ENCODE measurements around the gene FRAT1. TPM values are rescaled to one million over a fixed set of nuclear protein-coding genes. Genes with fewer than 3 reads are reported as not detected.
"Not testable (repeated sequence)": the region's sequence is repeated elsewhere in the genome, so short reads cannot be mapped to it uniquely, and the experiment has no call there.

FRAT1 gene
- total and polyA plus RNA-seq, 2 experiments from 2014 or later: 14.2 TPM

- peak overlapping the region; percentile 17 for H3K4me2 ChIP-seq
- H2AFZ ChIP-seq: no peak overlapping the region
- 70% methylated on average over 9 of the region's 9 CpGs for WGBS (ENCODE audit: low lambda C conversion rate, missing lambda C conversion rate)
Measured at GRCh38 chr10:97279121-97279815, 39.8 kb upstream of the FRAT1 start.

GRCh38 chr10:97280783-97281182, 38.3 kb upstream of the FRAT1 start:
- no peaks in the 10 kb centered on the region for H3K27me3 ChIP-seq
- WGBS (ENCODE audit: low lambda C conversion rate, missing lambda C conversion rate): 89% methylated on average over 3 of the region's 3 CpGs
- TF ChIP-seq EZH2 (IDR thresholded peaks at IDR 0.05; ENCODE audit: borderline replicate concordance) (no peak), EZH2phosphoT487 (IDR thresholded peaks at IDR 0.05; ENCODE audit: low read depth, severe bottlenecking, unreplicated experiment) (no peak), CTCF (IDR thresholded peaks at IDR 0.05; ENCODE audit: poor library complexity) (no peak)
- peak overlapping the region; percentile 57 for H3K27ac ChIP-seq
- no peak overlapping the region for H3K4me2 ChIP-seq
- H3K9me2 ChIP-seq (replicated peaks; ENCODE audit: insufficient read depth): no peaks in the 10 kb centered on the region
- no peaks in the 10 kb centered on the region for H4K20me1 ChIP-seq (ENCODE audit: insufficient read depth, poor library complexity, severe bottlenecking)
- H3K4me3 ChIP-seq: no peak overlapping the region
- no peak overlapping the region for H2AFZ ChIP-seq
- H3K9me3 ChIP-seq (ENCODE audit: low read depth): no peaks in the 10 kb centered on the region
- H3K36me3 ChIP-seq (replicated peaks; ENCODE audit: insufficient read depth, low read depth): no peaks in the 10 kb centered on the region
- H3K4me1 ChIP-seq (ENCODE audit: insufficient read depth): peaks cover 12% of the 10 kb centered on the region
- DNase-seq (ENCODE audit: low spot score): peak; percentile 52
- peaks cover 25% of the 10 kb centered on the region for H3K79me2 ChIP-seq

More at GRCh38 chr10:97279121-97279815, 39.8 kb upstream of the FRAT1 start:
- H3K27me3 ChIP-seq: no peaks in the 10 kb centered on the region
- no peaks in the 10 kb centered on the region for H3K9me3 ChIP-seq (ENCODE audit: low read depth)
- H3K9me2 ChIP-seq (replicated peaks; ENCODE audit: insufficient read depth): no peaks in the 10 kb centered on the region
- peaks cover 12% of the 10 kb centered on the region for H3K4me1 ChIP-seq (ENCODE audit: insufficient read depth)
- H4K20me1 ChIP-seq (ENCODE audit: insufficient read depth, poor library complexity, severe bottlenecking): no peaks in the 10 kb centered on the region
- no peak overlapping the region for H3K4me3 ChIP-seq
- H3K79me2 ChIP-seq: peaks cover 23% of the 10 kb centered on the region
- no peaks in the 10 kb centered on the region for H3K36me3 ChIP-seq (replicated peaks; ENCODE audit: insufficient read depth, low read depth)
- H3K27ac ChIP-seq: peak overlapping the region; percentile 57
- TF ChIP-seq CTCF (IDR thresholded peaks at IDR 0.05; ENCODE audit: poor library complexity): no peak
- no peak for TF ChIP-seq EZH2phosphoT487 (IDR thresholded peaks at IDR 0.05; ENCODE audit: low read depth, severe bottlenecking, unreplicated experiment)
- no peak for TF ChIP-seq EZH2 (IDR thresholded peaks at IDR 0.05; ENCODE audit: borderline replicate concordance)
- peak; percentile 44 for DNase-seq (ENCODE audit: low spot score)

GRCh38 chr10:97290076-97290475, 29.0 kb upstream of the FRAT1 start:
- H4K20me1 ChIP-seq (ENCODE audit: insufficient read depth, poor library complexity, severe bottlenecking); H3K9me3 ChIP-seq (ENCODE audit: low read depth); H3K9me2 ChIP-seq (replicated peaks; ENCODE audit: insufficient read depth); H2AFZ ChIP-seq; H3K36me3 ChIP-seq (replicated peaks; ENCODE audit: insufficient read depth, low read depth); H3K27ac ChIP-seq; H3K4me1 ChIP-seq (ENCODE audit: insufficient read depth); H3K27me3 ChIP-seq; DNase-seq (ENCODE audit: low spot score); H3K4me3 ChIP-seq; H3K4me2 ChIP-seq: not testable (repeated sequence)
- peaks cover 48% of the 10 kb centered on the region for H3K79me2 ChIP-seq
- WGBS (ENCODE audit: low lambda C conversion rate, missing lambda C conversion rate): 98% methylated on average over 13 of the region's 13 CpGs

GRCh38 chr10:97290576-97291356, 28.3 kb upstream of the FRAT1 start:
- H3K27me3 ChIP-seq; H3K36me3 ChIP-seq (replicated peaks; ENCODE audit: insufficient read depth, low read depth); H3K9me3 ChIP-seq (ENCODE audit: low read depth); H3K9me2 ChIP-seq (replicated peaks; ENCODE audit: insufficient read depth); H4K20me1 ChIP-seq (ENCODE audit: insufficient read depth, poor library complexity, severe bottlenecking); DNase-seq (ENCODE audit: low spot score); H2AFZ ChIP-seq; H3K4me3 ChIP-seq; H3K4me1 ChIP-seq (ENCODE audit: insufficient read depth): not testable (repeated sequence)
- 90% methylated on average over 17 of the region's 17 CpGs for WGBS (ENCODE audit: low lambda C conversion rate, missing lambda C conversion rate)
- peak overlapping the region; percentile 93 for H3K27ac ChIP-seq
- peaks cover 47% of the 10 kb centered on the region for H3K79me2 ChIP-seq
- peak overlapping the region; percentile 90 for H3K4me2 ChIP-seq
